Transverse colon (tissue), 4 donors: ENCODE results near the gene ADM2. TPM values are rescaled to one million over a fixed set of nuclear protein-coding genes. Genes with fewer than 3 reads are reported as not detected.
A peak's percentile ranks its signal among the peaks of the same experiment; 100 is the strongest.

Experiments used
- DNase-seq: peaks from one replicate; pipeline ENCODE4 v3.0.0-alpha.2; 2019
- H3K27ac ChIP-seq, 4 donors: fragments of 200-600 bp; sonication (generic); 2 replicates each; pipeline ENCODE4 v1.5.1; 2016 to 2018; ENCODE audit warnings: inconsistent platforms in 4 of 4
- H3K27me3 ChIP-seq: fragments of 200-600 bp; sonication (generic); 2 replicates; pipeline ENCODE4 v1.5.1; 2017; ENCODE audit warnings: inconsistent platforms
- H3K36me3 ChIP-seq, 4 donors: fragments of 200-600 bp; sonication (generic); 2 replicates each; pipeline ENCODE4 v1.5.1; 2017 to 2019; ENCODE audit warnings: inconsistent platforms in 4 of 4
- H3K4me1 ChIP-seq, 4 donors: fragments of 200-600 bp; sonication (generic); 2 replicates each; pipeline ENCODE4 v1.5.1; 2017 to 2020; ENCODE audit warnings: inconsistent platforms in 4 of 4
- H3K4me3 ChIP-seq, 4 donors: fragments of 200-600 bp; sonication (generic); 1 replicate in 1 of 4; 2 replicates in 3 of 4; pipeline versions ENCODE4 v1.5.1 to v1.6.1; 2017 to 2019; ENCODE audit warnings: inconsistent platforms in 4 of 4
- H3K9me3 ChIP-seq, 2 donors: fragments of 200-600 bp; sonication (generic); 2 replicates each; pipeline ENCODE4 v1.5.1; 2017 to 2019; ENCODE audit warnings: inconsistent platforms in 2 of 2
- CTCF ChIP-seq, 5 experiments: fragments of 200-600 bp in 3 of 5; fragments of 450-650 bp in 2 of 5; sonication (generic) in 3 of 5; IDR thresholded peaks; 1 replicate in 2 of 5; 2 replicates in 3 of 5; pipeline ENCODE4 v1.5.1; 2016 to 2017; ENCODE audit warnings: antibody characterized with exemption in 5 of 5, inconsistent platforms in 3 of 5, mild to moderate bottlenecking in 2 of 5, moderate library complexity in 1 of 5
- EP300 ChIP-seq: sonication (generic); formaldehyde crosslinking; IDR thresholded peaks from one replicate; pipeline ENCODE4 v1.6.1; 2017; ENCODE audit warnings: antibody characterized with exemption, low read depth
- POLR2A ChIP-seq: fragments of 450-650 bp; IDR thresholded peaks from one replicate; pipeline ENCODE4 v1.6.1; 2016; ENCODE audit warnings: antibody characterized with exemption, mild to moderate bottlenecking, moderate library complexity
- POLR2AphosphoS5 ChIP-seq, 3 donors: sonication (generic); formaldehyde crosslinking; IDR thresholded peaks; one replicate each; pipeline ENCODE4 v1.6.1; 2016; ENCODE audit warnings: antibody characterized with exemption in 3 of 3
- WGBS, 2 donors: methylation state at CpG; one replicate each; pipeline ENCODE4 v1.1.5; 2018; ENCODE audit warnings: low coverage in 1 of 2; 5-methylcytosine and 5-hydroxymethylcytosine counted together
- in situ Hi-C, 4 donors: fragments of 200-750 bp; cut with MboI; loops; one replicate each; pipeline versions ENCODE4 v1.15.0 to v1.15.1; 2017; ENCODE audit warnings: low sequenced_read_pairs in 3 of 4, low pct_ligation_motif_present in 1 of 4, low pct_unique_long_range_greater_than_20kb in 1 of 4
- intact Hi-C: fragments of 100-400 bp; cut with DNase I; formaldehyde crosslinking; loops from one replicate; pipeline ENCODE4 v1.15.1; 2023; ENCODE audit warnings: low total_unique reads
- total RNA-seq, 4 donors: library from RNA; depleted of rRNA; stranded (reverse); fragments of >200 nt; gene quantifications; one replicate each; pipeline ENCODE4 v1.1.0, GENCODE V29; 2016

Gene ADM2
- total RNA-seq, 4 donors from 2014 or later: 0.75 to 5.4 (median 1.2) TPM

- no peak for TF ChIP-seq POLR2A
- no peak for TF ChIP-seq CTCF (IDR thresholded peaks at IDR 0.05)
- TF ChIP-seq POLR2AphosphoS5 (IDR thresholded peaks at IDR 0.05): no peak
- TF ChIP-seq EP300: no peak
- Histone ChIP-seq H3K27me3 (no peaks in the 10 kb centered on the region), H3K4me1 (peaks cover 8 to 30% (median 20%) of the 10 kb centered on the region in 4 donors), H3K27ac (no peak overlapping the region), H3K4me3 (no peak overlapping the region), H3K36me3 (peaks cover 0 to 4% (median 0%) of the 10 kb centered on the region in 4 donors), H3K9me3 (no peaks in the 10 kb centered on the region)
- in situ Hi-C loops (no loop called here), intact Hi-C loops (no loop called here)
- 93% methylated on average over 44 of the region's 44 CpGs; no CpG with 5 or more reads in 1 of the 2 donors for WGBS, 2 donors
- no peak for DNase-seq
These were observed 23.2 kb downstream of the ADM2 start for GRCh38 chr22:50504369-50505211.

GRCh38 chr22:50505276-50505775 is 24.0 kb downstream of the ADM2 start:
- 92% methylated on average over 14 of the region's 14 CpGs; no CpG with 5 or more reads in 1 of the 2 donors for WGBS, 2 donors
- in situ Hi-C loops (no loop called here), intact Hi-C loops (no loop called here)
- Histone ChIP-seq H3K9me3 (no peaks in the 10 kb centered on the region), H3K36me3 (peaks cover 0 to 4% (median 0%) of the 10 kb centered on the region in 4 donors), H3K27ac (no peak overlapping the region), H3K4me3 (no peak overlapping the region), H3K4me1 (peaks cover 8 to 30% (median 21%) of the 10 kb centered on the region in 4 donors), H3K27me3 (no peaks in the 10 kb centered on the region)
- DNase-seq: no peak
- TF ChIP-seq POLR2A (no peak), EP300 (no peak), CTCF (IDR thresholded peaks at IDR 0.05) (no peak), POLR2AphosphoS5 (IDR thresholded peaks at IDR 0.05) (no peak)

- Histone ChIP-seq H3K4me3 (peak overlapping the region in 1 of 4 donors; percentile 97), H3K27me3 (no peaks in the 10 kb centered on the region), H3K36me3 (peaks cover 0 to 4% (median 0%) of the 10 kb centered on the region in 4 donors), H3K4me1 (peaks cover 8 to 30% (median 21%) of the 10 kb centered on the region in 4 donors), H3K27ac (no peak overlapping the region), H3K9me3 (no peaks in the 10 kb centered on the region)
- intact Hi-C loops: no loop called here
- no peak for TF ChIP-seq POLR2A
- no peak for TF ChIP-seq POLR2AphosphoS5 (IDR thresholded peaks at IDR 0.05)
- TF ChIP-seq CTCF (IDR thresholded peaks at IDR 0.05): no peak
- no peak for TF ChIP-seq EP300
- DNase-seq: no peak
- in situ Hi-C loops: no loop called here
- 90 to 94% methylated on average over 2 to 40 of the region's 41 CpGs for WGBS, 2 donors
These were observed 24.6 kb downstream of the ADM2 start for GRCh38 chr22:50505776-50506610.
